A549 treated with DMSO at 1 μM for 4 hours (cell line): ENCODE data around the gene GNA15. TPM values are rescaled to one million over a fixed set of nuclear protein-coding genes. Genes with fewer than 3 reads are reported as not detected.

Experiments used
- total RNA-seq: library from RNA; stranded (reverse); fragments of 200-300 nt; extraction: Qiagen RNA extraction; gene quantifications from 5 replicates; pipeline ENCODE4 v1.2.3, GENCODE V29; 2022; ENCODE audit warnings: low read depth

The GNA15 gene, protein sequence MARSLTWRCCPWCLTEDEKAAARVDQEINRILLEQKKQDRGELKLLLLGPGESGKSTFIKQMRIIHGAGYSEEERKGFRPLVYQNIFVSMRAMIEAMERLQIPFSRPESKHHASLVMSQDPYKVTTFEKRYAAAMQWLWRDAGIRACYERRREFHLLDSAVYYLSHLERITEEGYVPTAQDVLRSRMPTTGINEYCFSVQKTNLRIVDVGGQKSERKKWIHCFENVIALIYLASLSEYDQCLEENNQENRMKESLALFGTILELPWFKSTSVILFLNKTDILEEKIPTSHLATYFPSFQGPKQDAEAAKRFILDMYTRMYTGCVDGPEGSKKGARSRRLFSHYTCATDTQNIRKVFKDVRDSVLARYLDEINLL
- 0.08 to 0.11 TPM (median 0.09 TPM) in 4 of 5 replicates, not detected in the other for total RNA-seq

DNA sequence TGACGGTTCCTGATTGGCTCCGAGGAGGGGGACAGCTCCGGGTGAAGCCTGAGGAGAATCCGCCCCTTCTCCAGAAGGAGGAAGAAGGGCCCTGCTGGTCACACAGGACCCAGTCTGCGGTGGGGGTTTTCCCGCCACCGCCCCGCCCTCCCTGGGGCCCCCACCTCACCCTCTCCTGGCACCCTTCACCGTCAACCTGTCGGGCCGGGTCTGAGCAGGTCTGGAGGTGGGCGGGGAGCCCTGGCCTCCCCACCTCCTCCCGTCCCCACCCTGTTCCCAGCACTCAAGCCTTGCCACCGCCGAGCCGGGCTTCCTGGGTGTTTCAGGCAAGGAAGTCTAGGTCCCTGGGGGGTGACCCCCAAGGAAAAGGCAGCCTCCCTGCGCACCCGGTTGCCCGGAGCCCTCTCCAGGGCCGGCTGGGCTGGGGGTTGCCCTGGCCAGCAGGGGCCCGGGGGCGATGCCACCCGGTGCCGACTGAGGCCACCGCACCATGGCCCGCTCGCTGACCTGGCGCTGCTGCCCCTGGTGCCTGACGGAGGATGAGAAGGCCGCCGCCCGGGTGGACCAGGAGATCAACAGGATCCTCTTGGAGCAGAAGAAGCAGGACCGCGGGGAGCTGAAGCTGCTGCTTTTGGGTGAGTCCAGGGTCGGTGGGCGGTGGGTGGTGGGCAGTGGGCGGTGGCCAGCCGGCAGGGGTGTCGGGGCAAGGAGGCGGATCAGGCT, at the start of gene GNA15:
Gene GNA15 (plus strand): TSS at position 73 of the 723 bp plus-strand sequence. CDS start 418 bp downstream, at position 491.

DNA sequence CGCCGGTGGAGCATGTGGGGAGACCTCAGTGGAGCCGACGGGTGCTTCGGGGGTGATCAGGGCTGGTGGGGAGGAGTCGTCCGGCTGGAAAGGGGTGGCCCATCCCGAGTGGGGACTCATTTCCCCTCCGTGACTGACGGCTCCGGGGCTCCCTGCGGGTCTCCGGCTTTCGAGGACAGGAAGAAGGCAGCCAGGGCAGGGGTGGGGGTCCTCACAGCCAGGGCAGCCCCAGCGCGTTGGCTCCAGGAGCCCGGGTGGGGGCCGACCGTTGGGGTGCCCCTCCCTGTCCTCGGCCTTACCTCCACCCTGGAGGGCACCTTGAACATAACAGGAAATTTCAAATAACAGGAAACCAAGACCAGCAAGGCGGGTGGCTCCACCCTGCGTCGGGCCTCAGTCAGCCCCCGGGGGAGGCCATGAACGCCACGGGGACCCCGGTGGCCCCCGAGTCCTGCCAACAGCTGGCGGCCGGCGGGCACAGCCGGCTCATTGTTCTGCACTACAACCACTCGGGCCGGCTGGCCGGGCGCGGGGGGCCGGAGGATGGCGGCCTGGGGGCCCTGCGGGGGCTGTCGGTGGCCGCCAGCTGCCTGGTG, 42.6 kb downstream of the GNA15 start, which contains the start of gene S1PR4:
Gene S1PR4 (plus strand): TSS at position 393 of the 596 bp plus-strand sequence. CDS start 24 bp downstream, at position 417.

DNA sequence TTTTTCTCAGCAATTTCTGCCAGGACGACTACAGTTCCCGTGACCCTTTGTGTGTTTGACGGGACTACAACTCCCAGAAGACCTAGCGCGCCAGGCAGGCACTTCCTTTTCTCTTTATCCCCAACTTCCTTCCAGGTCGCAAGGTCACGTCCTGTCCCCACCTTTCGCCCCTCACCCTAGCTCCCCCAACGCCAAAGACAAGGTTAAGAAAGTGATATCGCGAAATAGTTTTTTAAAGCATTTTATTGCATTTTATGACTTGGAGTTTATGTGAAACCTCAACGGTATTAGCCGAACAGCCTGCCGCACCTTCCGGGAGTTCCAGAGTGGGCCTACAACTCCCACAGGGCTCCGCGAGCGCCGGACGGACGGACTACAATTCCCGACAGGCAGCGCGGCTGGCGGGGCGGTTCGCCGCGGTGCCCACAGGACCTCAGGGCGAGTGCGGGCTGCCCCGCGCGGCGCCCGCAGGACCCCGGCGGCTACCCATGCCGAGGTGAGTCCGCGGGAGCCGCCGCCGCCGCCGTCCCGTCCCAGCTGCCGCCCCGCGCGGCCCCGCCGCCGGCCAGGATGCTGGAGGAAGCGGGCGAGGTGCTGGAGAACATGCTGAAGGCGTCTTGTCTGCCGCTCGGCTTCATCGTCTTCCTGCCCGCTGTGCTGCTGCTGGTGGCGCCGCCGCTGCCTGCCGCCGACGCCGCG, 49.8 kb downstream of the GNA15 start, which contains the start of gene NCLN:
Gene NCLN (plus strand): TSS at position 470 of the 699 bp plus-strand sequence. CDS start 101 bp downstream, at position 571.

Other genes starting within 250 kb of the GNA15 start
- gene ZNF57, start 235.1 kb upstream of the GNA15 start, total RNA-seq = 1.6 to 2.7 TPM (median 2.2 TPM) in 5 replicates
- 1.3 to 2.4 TPM (median 1.8 TPM) in 5 replicates for gene ZNF77, start 191.1 kb upstream of the GNA15 start, total RNA-seq
- 4.1 to 6.1 TPM (median 5.0 TPM) in 5 replicates for gene TLE6, start 158.5 kb upstream of the GNA15 start, total RNA-seq
- gene TLE2, start 106.8 kb upstream of the GNA15 start, total RNA-seq = 2.2 to 3.3 TPM (median 2.5 TPM) in 5 replicates
- gene TLE5, start 73.5 kb upstream of the GNA15 start, total RNA-seq = 189 to 253 TPM (median 225 TPM) in 5 replicates
- gene GNA11, start 41.7 kb upstream of the GNA15 start, total RNA-seq = 31.5 to 36.8 TPM (median 33.2 TPM) in 5 replicates
- 0.11 to 0.20 TPM (median 0.17 TPM) in 4 of 5 replicates, not detected in the other for gene S1PR4, start 42.7 kb downstream of the GNA15 start, total RNA-seq
- 63.3 to 92.7 TPM (median 83.7 TPM) in 5 replicates for gene NCLN, start 49.9 kb downstream of the GNA15 start, total RNA-seq
- gene CELF5, start 88.6 kb downstream of the GNA15 start, total RNA-seq = 0.45 to 0.75 TPM (median 0.56 TPM) in 5 replicates
- gene NFIC, start 230.6 kb downstream of the GNA15 start, total RNA-seq = 33.9 to 51.5 TPM (median 40.4 TPM) in 5 replicates